ENCODE measurements around the gene FRMD4B. TPM values are rescaled to one million over a fixed set of nuclear protein-coding genes. Genes with fewer than 3 reads are reported as not detected.

Gene FRMD4B
- total and polyA plus RNA-seq, 2 experiments from 2014 or later: not detected

DNA sequence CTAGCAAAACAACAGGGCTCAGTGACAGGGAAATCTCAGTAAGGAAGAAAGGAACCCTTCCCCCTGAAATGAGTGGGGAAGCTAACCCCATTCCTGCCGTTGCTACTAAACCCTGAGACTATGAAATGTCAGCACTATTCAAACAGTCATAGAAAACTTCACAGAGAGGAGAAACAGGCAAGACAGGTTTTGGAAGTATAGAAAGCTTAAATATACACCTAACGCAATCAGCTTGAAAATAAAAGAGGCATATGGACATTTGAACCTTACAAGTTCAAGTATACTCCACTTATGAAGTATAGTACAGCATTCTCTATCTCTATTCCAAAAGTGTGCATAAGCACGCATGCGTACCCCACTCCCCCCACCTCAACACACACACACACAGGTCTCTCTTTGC is 17.6 kb upstream of the FRMD4B start:
- Histone ChIP-seq H3K27me3 (replicated peaks; ENCODE audit: insufficient read depth) (peaks cover 12% of the 10 kb centered on the region; the same call in 1 of the 2 replicates), H3K4me1 (ENCODE audit: insufficient read depth) (no peaks in the 10 kb centered on the region), H3K79me2 (ENCODE audit: insufficient read depth) (no peaks in the 10 kb centered on the region), H3K9ac (no peak overlapping the region), H3K27ac (no peak overlapping the region), H3K4me2 (ENCODE audit: unreplicated experiment) (no peak overlapping the region), H3K9me2 (ENCODE audit: insufficient read depth) (no peaks in the 10 kb centered on the region), H3K36me3 (ENCODE audit: low read depth) (no peaks in the 10 kb centered on the region), H2AFZ (no peak overlapping the region), H4K20me1 (ENCODE audit: insufficient read depth) (no peaks in the 10 kb centered on the region), H3F3A (ENCODE audit: insufficient read depth) (no peaks in the 10 kb centered on the region), H3K4me3 (no peak overlapping the region), H3K9me3 (ENCODE audit: low read depth) (no peaks in the 10 kb centered on the region)
- WGBS, 2 experiments (ENCODE audit: low coverage in 1 of 2, low lambda C conversion rate in 2 of 2, missing lambda C conversion rate in 2 of 2): 77 to 78% methylated on average over 4 of the region's 4 CpGs
- in situ Hi-C loops (cut with MboI): no loop called here
- no peak for DNase-seq
- no peak for TF ChIP-seq EZH2phosphoT487 (IDR thresholded peaks at IDR 0.05; ENCODE audit: insufficient read depth, low read depth)
- TF ChIP-seq EZH2 (IDR thresholded peaks at IDR 0.05; ENCODE audit: insufficient read depth, poor library complexity, severe bottlenecking): no peak

DNA sequence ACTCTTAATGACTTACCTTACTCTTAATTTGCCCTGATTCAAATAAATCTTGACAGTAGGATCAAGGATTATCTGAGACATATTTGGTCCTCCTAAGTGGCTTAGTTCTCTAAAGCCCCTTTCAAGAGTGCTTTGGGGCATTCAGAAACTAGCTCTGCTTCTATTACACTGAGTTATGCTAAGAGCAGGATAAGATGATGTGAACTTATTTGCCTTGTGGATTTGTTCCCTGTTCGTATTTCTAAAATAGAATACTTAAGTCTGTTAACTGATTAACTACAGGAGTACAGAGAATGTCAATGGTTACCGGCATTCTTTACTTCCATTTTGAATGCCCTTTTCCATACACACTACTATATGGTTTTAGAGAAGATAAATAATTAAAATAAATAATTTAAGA is 14.8 kb upstream of the FRMD4B start:
- Histone ChIP-seq H2AFZ (no peak overlapping the region), H3K27ac (no peak overlapping the region), H3K9me2 (ENCODE audit: insufficient read depth) (no peaks in the 10 kb centered on the region), H3K27me3 (replicated peaks; ENCODE audit: insufficient read depth) (peaks cover 17% of the 10 kb centered on the region; the same call in 1 of the 2 replicates), H3K79me2 (ENCODE audit: insufficient read depth) (no peaks in the 10 kb centered on the region), H3K4me1 (ENCODE audit: insufficient read depth) (no peaks in the 10 kb centered on the region), H3K4me2 (ENCODE audit: unreplicated experiment) (no peak overlapping the region), H3K36me3 (ENCODE audit: low read depth) (no peaks in the 10 kb centered on the region), H3K9ac (no peak overlapping the region), H3F3A (ENCODE audit: insufficient read depth) (no peaks in the 10 kb centered on the region), H3K9me3 (ENCODE audit: low read depth) (no peaks in the 10 kb centered on the region), H4K20me1 (ENCODE audit: insufficient read depth) (no peaks in the 10 kb centered on the region), H3K4me3 (no peak overlapping the region)
- no peak for DNase-seq
- in situ Hi-C loops (cut with MboI): no loop called here
- 65% methylated on average over 2 of the region's 2 CpGs for WGBS, 2 experiments (ENCODE audit: low coverage in 1 of 2, low lambda C conversion rate in 2 of 2, missing lambda C conversion rate in 2 of 2)
- TF ChIP-seq EZH2 (IDR thresholded peaks at IDR 0.05; ENCODE audit: insufficient read depth, poor library complexity, severe bottlenecking) (no peak), EZH2phosphoT487 (IDR thresholded peaks at IDR 0.05; ENCODE audit: insufficient read depth, low read depth) (no peak)

- Histone ChIP-seq H3K27ac (no peak overlapping the region), H3K4me3 (no peak overlapping the region), H3K4me2 (ENCODE audit: unreplicated experiment) (no peak overlapping the region), H3K9me2 (ENCODE audit: insufficient read depth) (no peaks in the 10 kb centered on the region), H4K20me1 (ENCODE audit: insufficient read depth) (no peaks in the 10 kb centered on the region), H3K79me2 (ENCODE audit: insufficient read depth) (no peaks in the 10 kb centered on the region), H3K36me3 (ENCODE audit: low read depth) (no peaks in the 10 kb centered on the region), H2AFZ (no peak overlapping the region), H3K9ac (no peak overlapping the region), H3K27me3 (replicated peaks; ENCODE audit: insufficient read depth) (peaks cover 20% of the 10 kb centered on the region), H3K4me1 (ENCODE audit: insufficient read depth) (no peaks in the 10 kb centered on the region), H3K9me3 (ENCODE audit: low read depth) (no peaks in the 10 kb centered on the region), H3F3A (ENCODE audit: insufficient read depth) (no peaks in the 10 kb centered on the region)
- no peak for DNase-seq
- in situ Hi-C loops (cut with MboI): no loop called here
- 36 to 46% methylated on average over 3 of the region's 3 CpGs for WGBS, 2 experiments (ENCODE audit: low coverage in 1 of 2, low lambda C conversion rate in 2 of 2, missing lambda C conversion rate in 2 of 2)
- no peak for TF ChIP-seq EZH2 (IDR thresholded peaks at IDR 0.05; ENCODE audit: insufficient read depth, poor library complexity, severe bottlenecking)
- TF ChIP-seq EZH2phosphoT487 (IDR thresholded peaks at IDR 0.05; ENCODE audit: insufficient read depth, low read depth): no peak
Measured at GRCh38 chr3:69392850-69393249, 7.0 kb upstream of the FRMD4B start.

GRCh38 chr3:69392415-69392814 is 6.5 kb upstream of the FRMD4B start:
- Histone ChIP-seq H3K27me3 (replicated peaks; ENCODE audit: insufficient read depth) (peaks cover 25% of the 10 kb centered on the region), H3K36me3 (ENCODE audit: low read depth) (no peaks in the 10 kb centered on the region), H3K9me2 (ENCODE audit: insufficient read depth) (no peaks in the 10 kb centered on the region), H3K4me3 (no peak overlapping the region), H2AFZ (no peak overlapping the region), H3K4me2 (ENCODE audit: unreplicated experiment) (no peak overlapping the region), H3K27ac (no peak overlapping the region), H3K4me1 (ENCODE audit: insufficient read depth) (no peaks in the 10 kb centered on the region), H4K20me1 (ENCODE audit: insufficient read depth) (no peaks in the 10 kb centered on the region), H3K9me3 (ENCODE audit: low read depth) (no peaks in the 10 kb centered on the region), H3K79me2 (ENCODE audit: insufficient read depth) (no peaks in the 10 kb centered on the region), H3K9ac (no peak overlapping the region), H3F3A (ENCODE audit: insufficient read depth) (no peaks in the 10 kb centered on the region)
- no peak for DNase-seq
- 43 to 52% methylated on average over 2 of the region's 2 CpGs for WGBS, 2 experiments (ENCODE audit: low coverage in 1 of 2, low lambda C conversion rate in 2 of 2, missing lambda C conversion rate in 2 of 2)
- TF ChIP-seq EZH2 (IDR thresholded peaks at IDR 0.05; ENCODE audit: insufficient read depth, poor library complexity, severe bottlenecking) (no peak), EZH2phosphoT487 (IDR thresholded peaks at IDR 0.05; ENCODE audit: insufficient read depth, low read depth) (no peak)
- in situ Hi-C loops (cut with MboI): no loop called here

GRCh38 chr3:69391554-69391953 is 5.7 kb upstream of the FRMD4B start:
- Histone ChIP-seq H2AFZ (no peak overlapping the region), H3K4me3 (no peak overlapping the region), H3F3A (ENCODE audit: insufficient read depth) (no peaks in the 10 kb centered on the region), H3K9ac (no peak overlapping the region), H3K9me2 (ENCODE audit: insufficient read depth) (no peaks in the 10 kb centered on the region), H3K79me2 (ENCODE audit: insufficient read depth) (no peaks in the 10 kb centered on the region), H3K27ac (no peak overlapping the region), H3K9me3 (ENCODE audit: low read depth) (no peaks in the 10 kb centered on the region), H4K20me1 (ENCODE audit: insufficient read depth) (no peaks in the 10 kb centered on the region), H3K27me3 (replicated peaks; ENCODE audit: insufficient read depth) (peaks cover 33% of the 10 kb centered on the region), H3K36me3 (ENCODE audit: low read depth) (no peaks in the 10 kb centered on the region), H3K4me1 (ENCODE audit: insufficient read depth) (no peaks in the 10 kb centered on the region), H3K4me2 (ENCODE audit: unreplicated experiment) (no peak overlapping the region)
- in situ Hi-C loops (cut with MboI): no loop called here
- DNase-seq: no peak
- TF ChIP-seq EZH2phosphoT487 (IDR thresholded peaks at IDR 0.05; ENCODE audit: insufficient read depth, low read depth) (no peak), EZH2 (IDR thresholded peaks at IDR 0.05; ENCODE audit: insufficient read depth, poor library complexity, severe bottlenecking) (no peak)
- WGBS, 2 experiments (ENCODE audit: low coverage in 1 of 2, low lambda C conversion rate in 2 of 2, missing lambda C conversion rate in 2 of 2): 11 to 17% methylated on average over 1 of the region's 1 CpG
